ENCODE measurements around the gene DTX2.

- TF ChIP-seq EP300 (IDR thresholded peaks at IDR 0.05) = no peak
- no peak for TF ChIP-seq CTCF (IDR thresholded peaks at IDR 0.05)
Measured at GRCh38 chr7:76427635-76428034, 33.9 kb upstream of the DTX2 start.

Measured in stomach (tissue), 4 donors.